HG02973 (cell line): ENCODE data around the gene PIEZO1.
A peak's percentile ranks its signal among the peaks of the same experiment; 100 is the strongest.

ENCODE experiments used
- ATAC-seq: cut with Tn5 transposase; IDR thresholded peaks from one replicate; pipeline ENCODE4 v1.9.1; 2021; ENCODE audit warnings: moderate library complexity; ENCODE audit not compliant: unreplicated experiment

Gene PIEZO1

GRCh38 chr16:88817785-88818574, 33.0 kb upstream of the PIEZO1 start:
- ATAC-seq, result no peak

GRCh38 chr16:88816736-88817535, 31.9 kb upstream of the PIEZO1 start:
- no peak for ATAC-seq

GRCh38 chr16:88815901-88816589, 31.0 kb upstream of the PIEZO1 start:
- ATAC-seq, result no peak

- ATAC-seq, result no peak
These were observed 30.2 kb upstream of the PIEZO1 start for GRCh38 chr16:88815227-88815626.

GRCh38 chr16:88814144-88814502, 29.1 kb upstream of the PIEZO1 start:
- ATAC-seq, result no peak

- ATAC-seq, result no peak
These were observed 28.5 kb upstream of the PIEZO1 start for GRCh38 chr16:88813269-88814143.

- no peak for ATAC-seq
These were observed 27.7 kb upstream of the PIEZO1 start for GRCh38 chr16:88812513-88813268.

- peak; percentile 60 for ATAC-seq
These were observed 26.9 kb upstream of the PIEZO1 start, which contains the start of gene APRT for GRCh38 chr16:88811769-88812512. APRT (minus strand) TSS chr16:88811928; CDS start chr16:88811899, 29 bp downstream.

- peak; percentile 39 for ATAC-seq
These were observed 26.1 kb upstream of the PIEZO1 start for GRCh38 chr16:88810912-88811768.

GRCh38 chr16:88810166-88810911, 25.3 kb upstream of the PIEZO1 start:
- no peak for ATAC-seq

- no peak for ATAC-seq
These were observed 24.7 kb upstream of the PIEZO1 start for GRCh38 chr16:88809676-88810165.

- no peak for ATAC-seq
These were observed 24.2 kb upstream of the PIEZO1 start for GRCh38 chr16:88809068-88809675.

GRCh38 chr16:88807626-88808453, 22.8 kb upstream of the PIEZO1 start:
- no peak for ATAC-seq

- no peak for ATAC-seq
These were observed 22.2 kb upstream of the PIEZO1 start for GRCh38 chr16:88807142-88807625.

GRCh38 chr16:88806491-88807111, 21.6 kb upstream of the PIEZO1 start:
- ATAC-seq, result no peak
